CD4-positive, alpha-beta memory T cell (primary cell): ENCODE results near the gene GHITM. TPM values are rescaled to one million over a fixed set of nuclear protein-coding genes. Genes with fewer than 3 reads are reported as not detected.
A peak's percentile ranks its signal among the peaks of the same experiment; 100 is the strongest.

Source experiments
- CTCF ChIA-PET: fragments of 350-600 bp; sonication (Branson Sonifier 250); formaldehyde crosslinking; loops from one replicate; lab custom pipeline; 2021; ENCODE audit warnings: inconsistent platforms; ENCODE audit not compliant: partially characterized antibody; lab: Charles Lee
- POLR2A ChIA-PET: fragments of 350-600 bp; sonication (Branson Sonifier 250); formaldehyde crosslinking; loops from one replicate; lab custom pipeline; 2021; ENCODE audit not compliant: partially characterized antibody; lab: Charles Lee
- DNase-seq, 5 donors: peaks; one replicate each; pipeline versions ENCODE4 v3.0.0 to v3.0.0-alpha.2; 2020 to 2022; ENCODE audit warnings: mixed read lengths in 1 of 5
- H3K27ac ChIP-seq: one replicate; pipeline ENCODE4 v1.7.0; 2013; ENCODE audit warnings: low read depth, low read length
- H3K27me3 ChIP-seq: 2 replicates; pipeline ENCODE4 v1.7.0; 2013; ENCODE audit warnings: mild to moderate bottlenecking, low read length, moderate library complexity; ENCODE audit not compliant: insufficient read depth
- H3K36me3 ChIP-seq: 2 replicates; pipeline ENCODE4 v1.7.0; 2013; ENCODE audit warnings: mild to moderate bottlenecking, low read length, moderate library complexity; ENCODE audit not compliant: insufficient read depth
- H3K4me1 ChIP-seq: 2 replicates; pipeline ENCODE4 v1.7.0; 2013; ENCODE audit warnings: mild to moderate bottlenecking, low read length, moderate library complexity; ENCODE audit not compliant: insufficient read depth
- H3K4me3 ChIP-seq, 2 donors: one replicate each; pipeline ENCODE4 v1.7.0; 2013; ENCODE audit warnings: low read length in 2 of 2, mild to moderate bottlenecking in 1 of 2
- H3K9me3 ChIP-seq, 2 donors: one replicate each; pipeline ENCODE4 v1.7.0; 2013; ENCODE audit warnings: low read length in 2 of 2, control low read depth in 1 of 2; ENCODE audit not compliant: control insufficient read depth in 1 of 2
- H3K27ac Mint-ChIP-seq, 7 donors: one replicate each; pipeline ENCODE4 v1.8.0; 2020 to 2021; ENCODE audit warnings: mixed read lengths in 7 of 7, mild to moderate bottlenecking in 6 of 7, inconsistent platforms in 3 of 7, moderate library complexity in 3 of 7
- H3K27me3 Mint-ChIP-seq, 2 donors: one replicate each; pipeline ENCODE4 v1.8.0; 2020 to 2021; ENCODE audit warnings: mixed read lengths in 2 of 2
- H3K36me3 Mint-ChIP-seq, 2 donors: one replicate each; pipeline ENCODE4 v1.8.0; 2020 to 2021; ENCODE audit warnings: mixed read lengths in 2 of 2, inconsistent platforms in 1 of 2, mild to moderate bottlenecking in 1 of 2
- H3K4me1 Mint-ChIP-seq, 4 donors: one replicate each; pipeline ENCODE4 v1.8.0; 2020 to 2021; ENCODE audit warnings: mixed read lengths in 4 of 4, mild to moderate bottlenecking in 1 of 4
- H3K4me3 Mint-ChIP-seq, 8 donors: one replicate each; pipeline ENCODE4 v1.8.0; 2020 to 2021; ENCODE audit warnings: mixed read lengths in 8 of 8, mild to moderate bottlenecking in 7 of 8, moderate library complexity in 6 of 8, inconsistent platforms in 3 of 8
- H3K9me3 Mint-ChIP-seq, 8 donors: one replicate each; pipeline ENCODE4 v1.8.0; 2020 to 2021; ENCODE audit warnings: mixed read lengths in 8 of 8, mild to moderate bottlenecking in 5 of 8, inconsistent platforms in 3 of 8, moderate library complexity in 1 of 8
- intact Hi-C: fragments of 100-400 bp; cut with micrococcal nuclease; formaldehyde crosslinking; loops from one replicate; pipeline ENCODE4 v1.15.1; 2023
- polyA plus RNA-seq, 2 donors: library from polyadenylated mRNA; unstranded; fragments of 300-500 nt; fragmentation: Illumina TruSeq; gene quantifications; one replicate each; pipeline ENCODE4 v1.2.3, GENCODE V29; 2021
- total RNA-seq, 2 experiments: library from RNA; stranded (reverse); gene quantifications; one replicate each; pipeline ENCODE4 v1.2.3, GENCODE V29; 2021

The GHITM gene
- total and polyA plus RNA-seq, 4 experiments from 2014 or later, result 83.4 to 525 (median 173) TPM

DNA sequence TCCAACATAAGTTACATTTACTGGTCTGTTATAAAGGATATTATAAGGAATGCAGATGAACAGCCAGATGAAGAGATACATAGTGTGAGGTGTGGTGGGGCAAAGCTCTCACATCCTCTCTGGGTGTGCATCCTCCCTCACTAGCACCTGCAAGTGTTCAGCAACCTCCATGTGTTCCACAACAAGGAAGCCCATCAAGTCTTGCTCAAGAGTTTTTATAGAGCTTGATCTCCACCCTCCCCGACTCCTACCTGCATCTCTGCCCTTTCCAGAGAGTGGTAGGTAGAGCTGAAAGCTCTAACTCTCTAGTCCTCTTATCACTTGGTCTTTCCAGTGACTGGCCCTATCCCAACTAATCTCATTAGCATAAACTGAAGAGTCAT, 12.5 kb upstream of the GHITM start:
- peaks cover 0 to 8% of the 10 kb centered on the region in 2 donors for H3K36me3 Mint-ChIP-seq
- H3K36me3 ChIP-seq, result no peaks in the 10 kb centered on the region
- no peak overlapping the region for H3K4me3 Mint-ChIP-seq
- no peak overlapping the region for H3K27ac Mint-ChIP-seq
- H3K27ac ChIP-seq, result no peak overlapping the region
- ChIA-PET POLR2A (no interaction called here), CTCF (no interaction called here)
- H3K9me3 Mint-ChIP-seq, result peaks cover 4 to 41% (median 29%) of the 10 kb centered on the region in 8 donors
- H3K4me3 ChIP-seq, result no peak overlapping the region
- H3K9me3 ChIP-seq, result no peaks in the 10 kb centered on the region
- intact Hi-C loops, result no loop called here
- peaks cover 17 to 28% of the 10 kb centered on the region in 2 donors for H3K27me3 Mint-ChIP-seq
- H3K4me1 Mint-ChIP-seq, result no peaks in the 10 kb centered on the region
- no peak for DNase-seq
- H3K27me3 ChIP-seq, result peaks cover 5% of the 10 kb centered on the region
- H3K4me1 ChIP-seq, result no peaks in the 10 kb centered on the region

DNA sequence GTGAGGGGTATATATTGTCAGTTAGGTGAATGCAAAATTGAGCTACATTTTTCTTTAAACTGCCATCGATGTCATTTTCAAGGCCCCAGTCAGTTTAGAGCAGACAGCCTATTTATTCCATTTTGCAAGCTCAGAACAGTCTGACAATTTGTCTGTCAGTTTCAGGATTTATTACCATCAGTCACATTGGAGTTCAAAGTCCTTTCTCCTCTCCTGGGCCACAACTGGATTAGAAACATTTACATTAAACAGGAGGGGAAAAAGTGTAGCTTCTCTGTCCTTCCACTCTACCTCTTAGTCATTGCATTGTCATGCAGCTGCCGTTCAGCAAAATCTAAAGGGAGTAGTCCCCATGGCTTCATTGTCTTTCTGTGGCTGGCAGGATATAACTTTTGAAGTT, 3.5 kb upstream of the GHITM start:
- Mint-ChIP-seq H3K27me3 (peaks cover 2 to 4% of the 10 kb centered on the region in 2 donors), H3K36me3 (peaks cover 0 to 19% of the 10 kb centered on the region in 2 donors), H3K4me1 (peaks cover 8 to 22% (median 11%) of the 10 kb centered on the region in 4 donors), H3K4me3 (no peak overlapping the region), H3K9me3 (no peaks in the 10 kb centered on the region), H3K27ac (peak overlapping the region in 1 of 7 donors; percentile 37)
- peaks cover 16% of the 10 kb centered on the region for H3K4me1 ChIP-seq
- no peaks in the 10 kb centered on the region for H3K27me3 ChIP-seq
- DNase-seq, result no peak
- H3K4me3 ChIP-seq, result no peak overlapping the region
- no peak overlapping the region for H3K27ac ChIP-seq
- H3K36me3 ChIP-seq, result no peaks in the 10 kb centered on the region
- intact Hi-C loops, result loop anchor here (5.0 kb wide), 1 partner anchor 56 kb away; the partner anchor contains the start of gene CDHR1
- no peaks in the 10 kb centered on the region for H3K9me3 ChIP-seq
- POLR2A ChIA-PET, result no interaction called here
- CTCF ChIA-PET, result interaction anchor here (1.8 kb wide), 1 partner anchor 12 kb away, joined by 7 read pairs; no protein-coding TSS in a partner anchor

GRCh38 chr10:84137811-84138210, 1.5 kb upstream of the GHITM start:
- intact Hi-C loops, result loop anchor here (5.0 kb wide), 1 partner anchor 54 kb away; the partner anchor contains the start of gene CDHR1
- H3K4me3 ChIP-seq, result no peak overlapping the region
- no peak for DNase-seq
- Mint-ChIP-seq H3K27me3 (peaks cover 0 to 2% of the 10 kb centered on the region in 2 donors), H3K9me3 (no peaks in the 10 kb centered on the region), H3K4me1 (peaks cover 17 to 34% (median 22%) of the 10 kb centered on the region in 4 donors), H3K36me3 (peaks cover 11 to 29% of the 10 kb centered on the region in 2 donors), H3K27ac (peak overlapping the region in 6 of 7 donors; percentile 96 to 99 (median 98)), H3K4me3 (peak overlapping the region; percentile 89 to 99 (median 96))
- ChIA-PET POLR2A (interaction anchor here (2.2 kb wide), 1 partner anchor 191 kb away, joined by 14 read pairs; the partner anchor contains the start of gene CCSER2), CTCF (interaction anchor here (1.3 to 3.8 kb wide), 3 partner anchors 9 to 399 kb away, joined by 3 to 28 read pairs (median 3); no protein-coding TSS in a partner anchor)
- peaks cover 25% of the 10 kb centered on the region for H3K4me1 ChIP-seq
- H3K27me3 ChIP-seq, result no peaks in the 10 kb centered on the region
- no peak overlapping the region for H3K27ac ChIP-seq
- peaks cover 5% of the 10 kb centered on the region for H3K36me3 ChIP-seq
- no peaks in the 10 kb centered on the region for H3K9me3 ChIP-seq

DNA sequence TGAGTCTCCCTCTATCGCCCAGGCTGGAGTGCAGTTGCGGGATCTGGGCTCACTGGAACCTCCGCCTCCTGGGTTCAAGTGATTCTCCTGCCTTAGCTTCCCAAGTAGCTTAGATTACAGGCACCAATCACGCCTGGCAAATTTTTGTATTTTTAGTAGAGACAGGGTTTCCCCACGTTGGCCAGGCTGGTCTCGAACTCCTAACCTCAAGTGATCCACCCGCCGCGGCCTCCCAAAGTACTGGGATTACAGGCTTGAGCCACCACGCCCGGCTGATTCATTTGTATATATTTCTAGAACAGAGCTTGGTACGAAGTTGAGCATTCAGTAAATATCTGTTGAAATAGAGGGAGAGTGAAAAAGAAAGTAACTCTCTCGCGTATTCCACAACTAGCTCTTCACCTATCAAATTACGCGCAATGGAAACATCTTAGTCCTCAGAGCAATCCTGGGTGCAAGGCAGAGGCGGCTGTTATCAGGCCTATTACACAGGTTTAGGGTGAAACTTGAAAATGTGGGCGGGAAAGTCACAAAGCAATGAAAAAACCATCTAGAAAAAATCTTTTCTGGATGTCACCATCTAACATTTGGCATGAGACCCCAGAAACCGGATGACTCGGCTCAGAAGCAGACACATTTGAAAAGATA, 707 bp upstream of the GHITM start:
- H3K4me3 ChIP-seq, result peak overlapping the region; percentile 37 to 95
- peaks cover 25% of the 10 kb centered on the region for H3K4me1 ChIP-seq
- no peaks in the 10 kb centered on the region for H3K9me3 ChIP-seq
- no peaks in the 10 kb centered on the region for H3K27me3 ChIP-seq
- intact Hi-C loops, result loop anchor here (1.0 to 5.0 kb wide), 2 partner anchors 54 to 191 kb away; partner anchors contain the start of gene CDHR1
- H3K36me3 Mint-ChIP-seq, result peaks cover 19 to 37% of the 10 kb centered on the region in 2 donors
- peaks cover 0 to 1% of the 10 kb centered on the region in 2 donors for H3K27me3 Mint-ChIP-seq
- H3K4me3 Mint-ChIP-seq, result peak overlapping the region; percentile 89 to 99 (median 96)
- H3K36me3 ChIP-seq, result peaks cover 13% of the 10 kb centered on the region
- peaks cover 19 to 34% (median 23%) of the 10 kb centered on the region in 4 donors for H3K4me1 Mint-ChIP-seq
- POLR2A ChIA-PET, result interaction anchor here (1.0 to 3.3 kb wide), 7 partner anchors 10 to 190 kb away, joined by 3 to 16 read pairs (median 5); partner anchors contain the start of gene CCSER2
- peak in 4 of 5 donors; percentile 72 to 81 (median 76) for DNase-seq
- H3K27ac Mint-ChIP-seq, result peak overlapping the region; percentile 96 to 99 (median 98)
- CTCF ChIA-PET, result interaction anchor here (0.9 to 3.8 kb wide), 5 partner anchors 8 to 401 kb away, joined by 3 to 28 read pairs (median 3); no protein-coding TSS in a partner anchor
- no peaks in the 10 kb centered on the region for H3K9me3 Mint-ChIP-seq
- peak overlapping the region; percentile 97 for H3K27ac ChIP-seq

- ChIA-PET CTCF (interaction anchor here (1.2 to 3.8 kb wide), 2 partner anchors 9 to 66 kb away, joined by 3 to 28 read pairs; no protein-coding TSS in a partner anchor), POLR2A (interaction anchor here (2.0 to 3.3 kb wide), 3 partner anchors 9 to 189 kb away, joined by 11 to 16 read pairs (median 14); partner anchors contain the start of gene CCSER2)
Measured at GRCh38 chr10:84140036-84140379, 699 bp downstream of the GHITM start.

DNA sequence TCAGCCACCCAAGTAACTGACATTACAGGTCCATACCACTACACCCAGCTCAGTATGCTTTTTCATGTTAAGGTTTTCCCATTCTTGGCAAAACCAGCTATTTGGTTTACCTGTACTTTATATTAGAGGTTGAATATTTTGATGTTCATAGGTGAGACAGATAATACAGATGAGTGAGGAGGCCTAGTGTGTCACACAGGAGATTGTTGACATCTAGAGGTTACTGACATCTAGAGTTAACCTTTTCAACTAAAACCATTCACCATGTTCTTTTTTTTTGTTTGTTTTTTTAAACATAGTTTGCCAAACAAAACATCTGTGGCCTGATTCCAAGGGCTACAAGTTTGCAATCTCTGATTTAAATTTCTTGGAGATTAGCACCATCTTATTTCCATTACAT, 8.0 kb downstream of the GHITM start:
- no peak overlapping the region for H3K4me3 ChIP-seq
- Mint-ChIP-seq H3K36me3 (peaks cover 67 to 77% of the 10 kb centered on the region in 2 donors), H3K4me3 (no peak overlapping the region), H3K4me1 (peaks cover 0 to 9% (median 2%) of the 10 kb centered on the region in 4 donors), H3K27ac (peak overlapping the region in 2 of 7 donors; percentile 50 to 65), H3K27me3 (no peaks in the 10 kb centered on the region), H3K9me3 (no peaks in the 10 kb centered on the region)
- POLR2A ChIA-PET, result interaction anchor here (1.1 to 3.1 kb wide), 2 partner anchors 8 to 44 kb away, joined by 3 to 16 read pairs; partner anchors contain the start of gene GHITM
- H3K9me3 ChIP-seq, result no peaks in the 10 kb centered on the region
- peaks cover 81% of the 10 kb centered on the region for H3K36me3 ChIP-seq
- no peaks in the 10 kb centered on the region for H3K4me1 ChIP-seq
- no peaks in the 10 kb centered on the region for H3K27me3 ChIP-seq
- no peak overlapping the region for H3K27ac ChIP-seq
- intact Hi-C loops, result loop anchor here (10.0 kb wide), 1 partner anchor 397 kb away; no protein-coding TSS in a partner anchor
- CTCF ChIA-PET, result interaction anchor here (0.8 to 5.9 kb wide), 16 partner anchors 8 to 389 kb away, joined by 3 to 75 read pairs (median 6); partner anchors contain the start of gene GHITM
- no peak for DNase-seq

More at GRCh38 chr10:84140036-84140379, 699 bp downstream of the GHITM start:
- peak overlapping the region; percentile 89 to 99 (median 96) for H3K4me3 Mint-ChIP-seq
- DNase-seq, result peak in 1 of 5 donors; percentile 50
- Histone ChIP-seq H3K4me1 (peaks cover 25% of the 10 kb centered on the region), H3K27me3 (no peaks in the 10 kb centered on the region), H3K9me3 (no peaks in the 10 kb centered on the region), H3K4me3 (peak overlapping the region; percentile 43 to 95), H3K36me3 (peaks cover 27% of the 10 kb centered on the region), H3K27ac (peak overlapping the region; percentile 97)
- intact Hi-C loops, result loop anchor here (10.0 kb wide), 1 partner anchor 405 kb away; no protein-coding TSS in a partner anchor
- H3K4me1 Mint-ChIP-seq, result peaks cover 20 to 34% (median 24%) of the 10 kb centered on the region in 4 donors
- H3K9me3 Mint-ChIP-seq, result no peaks in the 10 kb centered on the region
- peak overlapping the region; percentile 96 to 99 (median 98) for H3K27ac Mint-ChIP-seq
- no peaks in the 10 kb centered on the region for H3K27me3 Mint-ChIP-seq
- peaks cover 28 to 46% of the 10 kb centered on the region in 2 donors for H3K36me3 Mint-ChIP-seq
